HG02938 (cell line): ENCODE results near the gene PHC1.
"Not testable (repeated sequence)": the region's sequence is repeated elsewhere in the genome, so short reads cannot be mapped to it uniquely, and the experiment has no call there.

Experiments
- ATAC-seq: cut with Tn5 transposase; IDR thresholded peaks from one replicate; pipeline ENCODE4 v1.9.1; 2021; ENCODE audit warnings: mild to moderate bottlenecking, moderate library complexity; ENCODE audit not compliant: unreplicated experiment

The PHC1 gene

GRCh38 chr12:8909752-8910151 is 4.6 kb upstream of the PHC1 start:
- ATAC-seq, result no peak

DNA sequence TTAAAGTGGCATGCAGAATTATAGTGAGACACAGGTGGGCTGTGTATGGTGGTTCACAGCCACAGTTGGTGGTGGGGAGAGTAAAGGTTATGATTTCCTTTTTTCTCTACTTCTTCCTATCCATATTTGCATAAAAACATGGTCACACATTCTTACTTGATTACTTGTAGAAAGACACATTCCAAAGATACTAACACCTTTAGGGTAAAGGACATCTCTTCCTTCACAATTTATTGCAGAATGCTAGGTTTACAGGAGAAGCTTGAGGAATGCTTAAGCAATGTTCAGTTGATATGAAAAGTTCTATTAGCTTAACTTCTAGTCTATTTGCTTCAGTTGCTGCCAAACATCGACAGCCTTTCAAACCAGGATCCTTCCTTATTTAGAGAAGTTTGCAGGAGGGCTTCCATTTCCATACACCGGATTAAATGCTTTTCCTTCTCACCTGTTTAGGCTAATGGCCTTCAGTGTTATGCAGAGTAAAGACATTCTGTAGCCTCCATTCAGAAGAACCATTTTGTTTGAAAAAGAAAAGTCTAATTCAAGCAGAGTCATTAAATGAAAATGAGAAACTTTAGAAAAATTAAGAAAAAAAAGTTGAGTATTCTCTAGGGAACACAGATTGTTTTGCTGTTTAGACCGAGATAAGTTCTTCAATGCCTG is 2.6 kb upstream of the PHC1 start:
- ATAC-seq, result no peak

- ATAC-seq, result no peak
These were observed 1.4 kb upstream of the PHC1 start for GRCh38 chr12:8912914-8913313.

DNA sequence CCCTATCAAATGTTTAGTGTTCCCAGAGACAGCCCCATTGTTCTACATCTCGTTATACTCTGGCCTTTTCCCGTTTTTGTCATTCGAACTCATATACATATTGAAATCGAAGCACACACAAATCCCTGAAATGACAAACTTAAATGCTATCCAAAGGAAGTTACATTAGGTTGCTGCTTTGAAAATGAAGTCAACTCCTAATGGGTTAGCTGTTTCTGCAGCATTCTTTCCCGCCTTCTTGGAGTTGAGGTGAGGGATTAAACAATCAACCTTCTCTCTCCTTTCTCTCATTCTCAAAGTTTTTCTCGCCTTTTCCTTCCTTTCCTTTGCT is 642 bp upstream of the PHC1 start:
- ATAC-seq, result no peak

DNA sequence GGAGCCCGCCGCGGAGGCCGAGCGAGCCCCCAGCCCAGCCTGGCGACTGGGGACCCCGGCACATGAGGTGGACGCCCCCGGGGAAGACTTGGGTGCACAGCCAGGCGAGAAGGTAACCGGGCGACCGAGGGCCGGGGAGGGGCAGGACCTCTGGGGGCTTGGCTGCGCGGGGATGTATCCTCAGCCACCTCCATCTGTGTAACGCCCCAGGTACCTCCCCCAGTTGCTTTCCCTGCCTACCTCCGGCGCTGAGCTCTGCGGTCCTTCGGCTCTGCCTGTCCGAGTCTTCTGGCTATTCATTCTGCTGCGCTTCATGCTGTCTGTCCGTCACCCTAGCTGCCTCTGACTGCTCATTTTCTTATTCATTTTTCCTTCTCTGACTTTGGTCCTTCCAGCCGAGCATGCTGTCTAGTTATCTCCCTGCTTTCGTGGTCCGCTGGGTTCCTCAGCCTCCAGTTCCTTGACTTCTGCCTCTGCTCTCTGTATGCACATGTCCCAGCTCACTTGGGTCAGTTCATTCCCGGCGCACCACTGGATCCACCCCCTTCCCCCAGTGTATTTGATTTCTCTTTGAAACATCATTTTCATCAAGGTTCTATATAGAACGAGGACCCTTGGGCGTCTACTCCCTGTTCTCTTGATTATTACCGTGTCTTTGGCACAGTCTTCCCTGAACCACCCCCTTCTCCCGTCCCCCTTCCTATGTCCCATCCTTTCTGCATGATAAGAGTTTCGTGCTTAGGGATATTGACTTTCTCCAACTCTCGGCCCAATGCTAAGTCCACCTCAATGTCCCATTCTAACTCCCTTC is 612 bp downstream of the PHC1 start:
- peak; percentile 76 for ATAC-seq

DNA sequence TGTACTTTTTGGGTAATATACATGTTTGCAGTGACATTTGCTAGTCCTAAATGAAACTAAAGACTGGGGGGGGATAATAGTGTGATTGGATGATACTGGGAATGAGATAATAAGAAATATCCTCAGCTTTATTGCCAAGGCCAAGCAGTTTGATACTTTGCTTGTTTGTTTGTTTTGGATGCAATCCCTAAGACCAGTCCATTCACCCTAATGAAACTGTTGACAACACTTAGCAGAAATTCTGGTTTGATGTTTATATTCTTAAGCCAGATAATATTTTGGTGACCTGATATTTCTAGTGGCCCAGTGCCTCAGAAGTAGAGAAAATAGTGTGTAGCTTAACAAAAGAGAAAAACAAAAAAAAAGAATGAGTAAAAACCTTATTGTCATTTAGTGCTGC is 1.8 kb downstream of the PHC1 start:
- ATAC-seq, result no peak

- ATAC-seq, result no peak
These were observed 2.7 kb downstream of the PHC1 start for GRCh38 chr12:8917031-8917430.

DNA sequence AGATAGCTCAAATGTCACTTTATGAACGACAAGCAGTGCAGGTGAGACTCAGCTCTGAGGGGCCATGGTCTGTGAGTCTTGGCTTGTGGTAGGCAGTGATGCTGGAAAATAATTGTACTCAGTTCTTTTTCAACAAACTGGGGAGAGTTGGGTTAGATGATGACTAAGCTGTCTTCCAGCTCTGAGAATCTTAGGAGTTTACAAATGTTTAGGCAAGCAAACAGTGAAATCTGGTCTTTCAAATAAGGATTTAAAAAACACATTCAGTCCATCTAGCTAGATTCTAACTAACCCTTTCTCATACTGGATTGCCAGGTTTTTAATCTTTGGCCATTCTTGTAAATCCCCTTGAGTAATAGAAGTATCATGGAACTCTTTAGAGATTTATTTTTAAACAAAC is 3.4 kb downstream of the PHC1 start:
- no peak for ATAC-seq

DNA sequence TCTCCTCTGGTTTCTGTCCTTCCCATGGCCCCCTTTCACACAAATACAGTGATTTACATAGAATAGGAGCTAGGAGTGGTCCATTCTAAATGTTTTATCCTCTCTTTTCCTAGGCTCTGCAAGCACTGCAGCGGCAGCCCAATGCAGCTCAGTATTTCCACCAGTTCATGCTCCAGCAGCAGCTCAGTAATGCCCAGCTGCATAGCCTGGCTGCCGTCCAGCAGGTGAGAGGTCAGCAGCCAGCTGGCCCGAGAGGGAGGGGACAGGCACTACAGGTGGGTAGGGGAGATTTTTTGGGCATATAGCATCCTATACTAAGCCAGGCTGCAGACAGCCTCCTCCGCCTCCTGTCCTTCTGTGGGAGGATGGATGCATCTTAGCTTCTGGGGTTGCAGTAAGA is 5.3 kb downstream of the PHC1 start:
- ATAC-seq, result not testable (repeated sequence)

DNA sequence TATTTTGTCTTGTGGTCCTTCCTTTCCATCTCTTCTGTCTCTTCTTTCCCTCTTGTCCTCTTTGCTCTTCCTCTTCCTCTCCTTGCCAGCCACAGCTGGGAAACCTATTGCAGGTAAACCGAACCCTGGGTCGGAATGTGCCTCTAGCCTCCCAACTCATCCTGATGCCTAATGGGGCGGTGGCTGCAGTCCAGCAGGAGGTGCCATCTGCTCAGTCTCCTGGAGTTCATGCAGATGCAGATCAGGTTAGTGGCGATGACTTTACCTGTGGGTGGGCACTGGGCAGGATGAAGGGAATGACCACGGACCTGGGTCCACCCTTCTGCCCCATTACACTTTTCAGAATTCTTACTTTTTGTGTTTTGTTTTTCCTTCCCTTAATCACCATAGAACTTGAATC is 8.2 kb downstream of the PHC1 start:
- no peak for ATAC-seq

DNA sequence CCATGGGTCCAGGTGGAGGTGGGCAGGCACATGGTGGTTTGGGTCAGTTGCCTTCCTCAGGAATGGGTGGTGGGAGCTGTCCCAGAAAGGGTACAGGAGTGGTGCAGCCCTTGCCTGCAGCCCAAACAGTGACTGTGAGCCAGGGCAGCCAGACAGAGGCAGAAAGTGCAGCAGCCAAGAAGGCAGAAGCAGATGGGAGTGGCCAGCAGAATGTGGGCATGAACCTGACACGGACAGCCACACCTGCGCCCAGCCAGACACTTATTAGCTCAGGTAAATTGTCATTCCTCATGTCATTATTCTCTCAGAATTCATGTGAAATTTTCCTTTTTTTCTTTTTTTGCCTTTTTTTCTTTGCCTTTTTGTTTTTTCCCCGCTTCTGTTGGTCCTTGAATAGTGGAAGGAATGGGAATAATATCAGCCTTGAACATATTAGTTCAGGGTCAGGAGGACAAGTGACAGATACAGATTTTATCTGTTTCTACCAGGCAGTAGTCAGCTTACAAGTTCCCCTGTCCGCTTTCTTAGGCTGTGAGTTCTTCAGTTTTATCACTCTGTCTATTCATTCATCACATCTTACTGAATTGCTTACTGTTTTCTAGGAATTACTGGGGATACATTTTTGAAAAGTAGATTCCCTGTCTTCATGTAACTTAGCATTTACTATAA is 16.5 kb downstream of the PHC1 start:
- ATAC-seq, result not testable (repeated sequence)

DNA sequence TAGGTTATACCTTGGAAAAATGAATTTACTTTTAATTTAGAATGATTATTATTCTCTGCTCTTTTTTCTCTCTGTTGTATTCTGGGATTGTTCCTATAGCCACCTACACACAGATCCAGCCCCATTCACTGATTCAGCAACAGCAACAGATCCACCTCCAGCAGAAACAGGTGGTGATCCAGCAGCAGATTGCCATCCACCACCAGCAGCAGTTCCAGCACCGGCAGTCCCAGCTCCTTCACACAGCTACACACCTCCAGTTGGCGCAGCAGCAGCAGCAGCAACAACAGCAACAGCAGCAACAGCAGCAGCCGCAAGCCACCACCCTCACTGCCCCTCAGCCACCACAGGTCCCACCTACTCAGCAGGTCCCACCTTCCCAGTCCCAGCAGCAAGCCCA is 18.2 kb downstream of the PHC1 start:
- ATAC-seq, result not testable (repeated sequence)

- not testable (repeated sequence) for ATAC-seq
These were observed 19.8 kb downstream of the PHC1 start for GRCh38 chr12:8934080-8934479.

GRCh38 chr12:8936735-8937134 is 22.4 kb downstream of the PHC1 start:
- no peak for ATAC-seq

GRCh38 chr12:8937842-8938442 is 23.6 kb downstream of the PHC1 start:
- ATAC-seq, result not testable (repeated sequence)

DNA sequence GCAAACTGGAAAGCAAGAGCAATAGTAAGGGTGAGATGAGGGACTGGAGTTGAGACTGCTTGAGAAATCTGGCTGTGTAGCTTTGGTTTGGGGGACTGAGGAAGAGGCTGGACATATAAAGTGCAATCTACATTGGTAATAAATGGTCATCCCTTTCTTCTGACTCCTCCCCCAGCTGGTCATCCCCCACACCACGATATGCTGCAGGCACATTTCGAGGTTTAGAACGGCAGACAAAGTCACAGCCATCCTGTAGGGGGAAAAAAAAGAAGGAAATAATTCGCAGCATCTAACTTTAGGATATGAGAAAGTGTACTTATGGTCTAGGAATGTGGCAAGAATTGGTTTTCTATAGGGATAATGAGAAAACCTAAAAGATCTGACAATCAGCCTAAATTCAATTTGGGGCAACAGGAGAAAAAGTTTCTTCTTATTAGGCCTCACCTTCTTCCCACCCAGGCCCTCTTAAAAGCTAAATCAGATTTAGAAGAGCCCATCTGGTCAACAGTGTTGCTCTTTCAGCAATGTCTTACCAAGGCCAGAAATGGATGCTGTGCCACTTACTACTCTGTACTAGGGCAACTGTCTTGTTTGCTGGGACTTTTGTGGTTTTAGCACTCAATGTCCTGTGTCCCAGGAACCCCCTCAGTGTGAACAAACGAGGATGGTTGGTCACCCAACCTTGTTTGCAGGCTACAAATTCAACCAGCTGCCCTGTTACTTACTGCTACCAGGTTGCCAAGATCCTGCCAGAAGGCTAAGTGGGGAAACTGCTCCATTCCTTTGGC is 27.6 kb downstream of the PHC1 start:
- ATAC-seq, result no peak

GRCh38 chr12:8943565-8944186 is 29.4 kb downstream of the PHC1 start:
- no peak for ATAC-seq

DNA sequence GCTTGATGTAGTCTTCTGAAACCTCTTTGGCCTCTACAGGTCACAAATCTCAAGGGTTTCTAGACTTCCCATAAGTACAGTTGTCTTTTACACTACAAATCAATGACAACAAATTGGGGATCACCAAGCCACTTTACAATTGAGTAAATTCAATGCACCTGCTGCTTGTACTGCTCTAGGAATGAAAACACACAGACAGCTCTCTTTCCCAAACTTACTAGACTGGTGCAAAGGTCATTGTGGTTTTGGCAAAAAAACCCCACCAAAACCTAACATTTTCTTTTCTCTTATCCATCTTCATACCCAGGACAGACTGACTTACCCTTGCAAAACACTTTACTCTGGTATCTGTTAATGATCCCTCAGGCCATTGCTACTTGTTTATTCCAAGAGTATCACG is 32.4 kb downstream of the PHC1 start:
- no peak for ATAC-seq

DNA sequence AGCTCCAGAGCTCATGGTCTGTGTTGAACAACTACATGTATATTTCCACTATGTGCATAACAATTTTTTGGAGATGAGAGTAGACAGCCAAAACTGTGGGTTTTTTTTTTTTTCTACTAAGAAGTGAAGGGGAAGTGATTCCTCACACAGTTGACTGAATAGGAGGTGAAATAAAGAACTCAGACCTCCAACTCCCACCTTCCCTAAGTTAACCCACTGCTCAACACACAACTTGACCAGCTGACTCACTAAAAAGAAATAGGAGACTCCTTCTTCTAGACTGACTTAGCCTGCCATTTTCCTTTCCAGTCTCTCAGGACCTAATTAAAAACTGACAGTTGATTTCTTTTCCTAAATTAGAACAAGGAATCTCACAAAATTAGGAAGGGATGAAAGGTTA is 33.4 kb downstream of the PHC1 start:
- no peak for ATAC-seq

DNA sequence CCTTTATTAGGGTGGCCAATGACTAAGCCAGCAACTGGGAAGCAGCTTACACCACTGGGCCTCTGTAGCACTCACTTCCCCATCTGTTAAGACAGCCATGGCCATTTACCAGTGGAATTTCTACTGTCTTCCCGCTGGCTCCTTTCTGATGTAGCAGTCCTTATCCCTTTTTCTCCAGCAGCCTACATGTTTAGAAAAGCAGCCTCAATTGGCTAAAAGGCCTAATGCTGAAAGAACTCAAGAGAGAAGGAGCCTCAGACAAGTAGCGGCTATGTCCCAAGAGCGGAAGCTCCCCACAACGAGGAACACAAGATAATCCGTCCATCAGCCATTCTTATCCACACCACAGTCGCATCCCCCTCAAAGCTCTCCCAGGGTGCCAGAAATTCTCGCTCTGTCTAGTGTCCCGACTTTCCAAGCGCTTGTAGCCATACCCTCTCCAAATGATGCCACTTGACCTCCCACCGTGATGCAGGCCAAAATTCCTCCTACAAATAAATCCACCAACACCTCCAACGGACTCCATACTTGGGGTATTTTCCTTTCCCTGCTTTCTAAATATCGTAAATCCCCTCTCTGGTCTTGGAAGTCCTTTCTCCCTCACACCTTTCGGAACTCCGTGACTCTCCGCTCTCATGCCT is 34.5 kb downstream of the PHC1 start:
- ATAC-seq, result no peak
